ENCODE data around the gene PROC. TPM values are rescaled to one million over a fixed set of nuclear protein-coding genes. Genes with fewer than 3 reads are reported as not detected.

The PROC gene
- polyA plus RNA-seq, 4 donors: 1.0 to 26.3 (median 4.9) TPM

GRCh38 chr2:127462461-127462860 lies 44.2 kb downstream of the PROC start:
- H3K9me3 ChIP-seq (ENCODE audit: control insufficient read depth in 2 of 2, insufficient read depth in 1 of 2, low read depth in 1 of 2, low read length in 1 of 2): no peaks in the 10 kb centered on the region
- whole genome bisulfite sequencing, 3 donors: 56 to 77% (median 76%) methylated on average over 3 of the region's 3 CpGs
- no peak overlapping the region for H3K4me3 ChIP-seq (ENCODE audit: low read depth in 1 of 3, low read length in 3 of 3)
- DNase-seq (no peak), FAIRE-seq (no peak)
- H3K36me3 ChIP-seq (ENCODE audit: control insufficient read depth in 3 of 3, insufficient read depth in 2 of 3, low read depth in 1 of 3, low read length in 3 of 3): peaks cover 0 to 5% (median 0%) of the 10 kb centered on the region in 3 donors
- no peaks in the 10 kb centered on the region for H3K27me3 ChIP-seq (ENCODE audit: control insufficient read depth in 3 of 3, insufficient read depth in 3 of 3, low read length in 3 of 3)
- no peak overlapping the region for H3K27ac ChIP-seq (ENCODE audit: low read depth in 1 of 3, low read length in 2 of 3)
- peaks cover 0 to 25% (median 0%) of the 10 kb centered on the region in 3 donors for H3K4me1 ChIP-seq (ENCODE audit: control insufficient read depth in 3 of 3, insufficient read depth in 2 of 3, low read depth in 1 of 3, low read length in 2 of 3)

- H3K4me3 ChIP-seq (ENCODE audit: low read depth in 1 of 3, low read length in 3 of 3): no peak overlapping the region
- no peak for FAIRE-seq
- WGBS, 3 donors: 79 to 92% (median 88%) methylated on average over 19 of the region's 19 CpGs
- no peaks in the 10 kb centered on the region for H3K9me3 ChIP-seq (ENCODE audit: control insufficient read depth in 2 of 2, insufficient read depth in 1 of 2, low read depth in 1 of 2, low read length in 1 of 2)
- H3K27ac ChIP-seq (ENCODE audit: low read depth in 1 of 3, low read length in 2 of 3): peak overlapping the region in 1 of 3 donors; percentile 17
- peaks cover 0 to 5% (median 0%) of the 10 kb centered on the region in 3 donors for H3K36me3 ChIP-seq (ENCODE audit: control insufficient read depth in 3 of 3, insufficient read depth in 2 of 3, low read depth in 1 of 3, low read length in 3 of 3)
- no peaks in the 10 kb centered on the region for H3K27me3 ChIP-seq (ENCODE audit: control insufficient read depth in 3 of 3, insufficient read depth in 3 of 3, low read length in 3 of 3)
- DNase-seq: peak in 1 of 2 donors; percentile 36
- H3K4me1 ChIP-seq (ENCODE audit: control insufficient read depth in 3 of 3, insufficient read depth in 2 of 3, low read depth in 1 of 3, low read length in 2 of 3): peaks cover 0 to 23% (median 0%) of the 10 kb centered on the region in 3 donors
Measured at GRCh38 chr2:127463155-127463991, 45.1 kb downstream of the PROC start.

GRCh38 chr2:127464470-127465257 lies 46.4 kb downstream of the PROC start:
- Histone ChIP-seq H3K36me3 (ENCODE audit: control insufficient read depth in 3 of 3, insufficient read depth in 2 of 3, low read depth in 1 of 3, low read length in 3 of 3) (peaks cover 3 to 8% (median 5%) of the 10 kb centered on the region in 3 donors), H3K27ac (ENCODE audit: low read depth in 1 of 3, low read length in 2 of 3) (peak overlapping the region in 1 of 3 donors; percentile 63), H3K9me3 (ENCODE audit: control insufficient read depth in 2 of 2, insufficient read depth in 1 of 2, low read depth in 1 of 2, low read length in 1 of 2) (no peaks in the 10 kb centered on the region), H3K27me3 (ENCODE audit: control insufficient read depth in 3 of 3, insufficient read depth in 3 of 3, low read length in 3 of 3) (no peaks in the 10 kb centered on the region), H3K4me1 (ENCODE audit: control insufficient read depth in 3 of 3, insufficient read depth in 2 of 3, low read depth in 1 of 3, low read length in 2 of 3) (peaks cover 0 to 23% (median 0%) of the 10 kb centered on the region in 3 donors), H3K4me3 (ENCODE audit: low read depth in 1 of 3, low read length in 3 of 3) (no peak overlapping the region)
- 88 to 94% (median 93%) methylated on average over 7 of the region's 7 CpGs for WGBS, 3 donors
- FAIRE-seq: no peak
- peak in 1 of 2 donors; percentile 47 for DNase-seq

GRCh38 chr2:127465258-127465657 lies 47.0 kb downstream of the PROC start:
- no peak for DNase-seq
- no peak for FAIRE-seq
- H3K9me3 ChIP-seq (ENCODE audit: control insufficient read depth in 2 of 2, insufficient read depth in 1 of 2, low read depth in 1 of 2, low read length in 1 of 2): no peaks in the 10 kb centered on the region
- no peaks in the 10 kb centered on the region for H3K27me3 ChIP-seq (ENCODE audit: control insufficient read depth in 3 of 3, insufficient read depth in 3 of 3, low read length in 3 of 3)
- 66 to 77% (median 75%) methylated on average over 4 of the region's 4 CpGs for WGBS, 3 donors
- H3K36me3 ChIP-seq (ENCODE audit: control insufficient read depth in 3 of 3, insufficient read depth in 2 of 3, low read depth in 1 of 3, low read length in 3 of 3): peaks cover 3 to 9% (median 5%) of the 10 kb centered on the region in 3 donors
- H3K4me1 ChIP-seq (ENCODE audit: control insufficient read depth in 3 of 3, insufficient read depth in 2 of 3, low read depth in 1 of 3, low read length in 2 of 3): peaks cover 0 to 23% (median 0%) of the 10 kb centered on the region in 3 donors
- H3K4me3 ChIP-seq (ENCODE audit: low read depth in 1 of 3, low read length in 3 of 3): no peak overlapping the region
- H3K27ac ChIP-seq (ENCODE audit: low read depth in 1 of 3, low read length in 2 of 3): peak overlapping the region in 1 of 3 donors; percentile 63

- H3K27ac ChIP-seq (ENCODE audit: low read depth in 1 of 3, low read length in 2 of 3): no peak overlapping the region
- H3K4me3 ChIP-seq (ENCODE audit: low read depth in 1 of 3, low read length in 3 of 3): no peak overlapping the region
- no peaks in the 10 kb centered on the region for H3K9me3 ChIP-seq (ENCODE audit: control insufficient read depth in 2 of 2, insufficient read depth in 1 of 2, low read depth in 1 of 2, low read length in 1 of 2)
- H3K27me3 ChIP-seq (ENCODE audit: control insufficient read depth in 3 of 3, insufficient read depth in 3 of 3, low read length in 3 of 3): no peaks in the 10 kb centered on the region
- WGBS, 3 donors: 85 to 92% (median 86%) methylated on average over 8 of the region's 8 CpGs
- H3K4me1 ChIP-seq (ENCODE audit: control insufficient read depth in 3 of 3, insufficient read depth in 2 of 3, low read depth in 1 of 3, low read length in 2 of 3): peaks cover 0 to 32% (median 0%) of the 10 kb centered on the region in 3 donors
- H3K36me3 ChIP-seq (ENCODE audit: control insufficient read depth in 3 of 3, insufficient read depth in 2 of 3, low read depth in 1 of 3, low read length in 3 of 3): peaks cover 3 to 9% (median 5%) of the 10 kb centered on the region in 3 donors
- no peak for DNase-seq
- no peak for FAIRE-seq
Measured at GRCh38 chr2:127469051-127469450, 50.8 kb downstream of the PROC start.

DNA sequence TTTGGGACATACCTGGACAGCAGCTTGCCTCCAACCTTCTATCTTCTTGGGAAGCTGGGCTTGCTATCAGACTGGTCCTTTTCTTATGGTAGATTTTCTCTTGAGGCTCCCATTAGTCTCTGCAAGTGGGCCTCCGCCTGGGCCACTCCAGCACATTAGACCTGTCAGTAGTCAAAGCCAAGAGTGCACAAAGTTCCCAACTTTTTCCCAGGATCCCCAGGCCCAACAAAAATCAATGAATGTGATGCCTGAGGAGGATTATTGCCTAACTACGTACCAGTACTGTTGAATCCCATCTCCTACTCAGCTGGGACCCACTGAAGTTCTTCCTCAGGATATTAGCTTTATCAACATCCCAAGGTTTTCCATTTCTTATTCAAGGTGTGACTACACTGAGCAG lies 51.7 kb downstream of the PROC start:
- H3K4me3 ChIP-seq (ENCODE audit: low read depth in 1 of 3, low read length in 3 of 3): no peak overlapping the region
- no peaks in the 10 kb centered on the region for H3K27me3 ChIP-seq (ENCODE audit: control insufficient read depth in 3 of 3, insufficient read depth in 3 of 3, low read length in 3 of 3)
- peaks cover 3 to 9% (median 5%) of the 10 kb centered on the region in 3 donors for H3K36me3 ChIP-seq (ENCODE audit: control insufficient read depth in 3 of 3, insufficient read depth in 2 of 3, low read depth in 1 of 3, low read length in 3 of 3)
- H3K27ac ChIP-seq (ENCODE audit: low read depth in 1 of 3, low read length in 2 of 3): no peak overlapping the region
- WGBS, 3 donors: 93 to 98% (median 96%) methylated on average over 2 of the region's 2 CpGs
- FAIRE-seq (no peak), DNase-seq (no peak)
- peaks cover 0 to 26% (median 0%) of the 10 kb centered on the region in 3 donors for H3K4me1 ChIP-seq (ENCODE audit: control insufficient read depth in 3 of 3, insufficient read depth in 2 of 3, low read depth in 1 of 3, low read length in 2 of 3)
- no peaks in the 10 kb centered on the region for H3K9me3 ChIP-seq (ENCODE audit: control insufficient read depth in 2 of 2, insufficient read depth in 1 of 2, low read depth in 1 of 2, low read length in 1 of 2)

DNA sequence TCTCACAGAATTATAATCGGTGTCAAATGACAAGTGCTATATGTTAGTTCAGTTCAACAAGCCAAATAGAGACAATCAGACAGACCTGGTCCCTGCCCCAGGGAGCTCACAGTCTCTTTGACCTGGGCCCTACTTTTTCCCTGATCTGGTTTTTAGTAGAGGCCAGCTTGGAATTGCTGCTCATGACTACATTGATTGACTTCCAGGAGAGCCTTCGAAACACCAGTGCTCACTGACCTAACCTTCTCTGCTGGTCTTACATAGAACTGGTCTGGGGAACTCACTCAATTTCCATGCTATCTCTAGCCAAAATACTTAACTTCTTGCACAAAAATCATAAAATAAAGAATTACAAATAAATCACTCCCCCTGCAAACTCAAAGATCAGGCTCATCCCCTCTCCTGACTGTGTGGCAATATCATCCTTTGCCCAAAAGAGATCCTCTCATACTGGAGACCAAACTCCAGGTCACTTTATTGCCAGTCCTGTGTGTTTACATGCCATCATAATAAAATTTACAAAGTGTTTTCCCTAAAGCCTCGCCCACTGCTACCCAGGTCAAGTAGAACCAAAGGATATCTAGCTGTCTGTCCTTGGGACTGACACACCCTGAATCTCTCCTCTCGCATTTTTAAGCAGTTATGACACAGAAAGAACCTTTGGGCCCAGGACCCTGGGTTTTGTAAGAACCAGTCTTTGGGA lies 53.2 kb downstream of the PROC start:
- FAIRE-seq (no peak), DNase-seq (peak; percentile 44 to 58)
- peaks cover 1 to 9% (median 3%) of the 10 kb centered on the region in 3 donors for H3K36me3 ChIP-seq (ENCODE audit: control insufficient read depth in 3 of 3, insufficient read depth in 2 of 3, low read depth in 1 of 3, low read length in 3 of 3)
- no peak overlapping the region for H3K4me3 ChIP-seq (ENCODE audit: low read depth in 1 of 3, low read length in 3 of 3)
- WGBS, 3 donors: 63 to 85% (median 73%) methylated on average over 4 of the region's 4 CpGs
- H3K4me1 ChIP-seq (ENCODE audit: control insufficient read depth in 3 of 3, insufficient read depth in 2 of 3, low read depth in 1 of 3, low read length in 2 of 3): peaks cover 0 to 11% (median 0%) of the 10 kb centered on the region in 3 donors
- no peak overlapping the region for H3K27ac ChIP-seq (ENCODE audit: low read depth in 1 of 3, low read length in 2 of 3)
- H3K9me3 ChIP-seq (ENCODE audit: control insufficient read depth in 2 of 2, insufficient read depth in 1 of 2, low read depth in 1 of 2, low read length in 1 of 2): no peaks in the 10 kb centered on the region
- no peaks in the 10 kb centered on the region for H3K27me3 ChIP-seq (ENCODE audit: control insufficient read depth in 3 of 3, insufficient read depth in 3 of 3, low read length in 3 of 3)

GRCh38 chr2:127472268-127472667 lies 54.0 kb downstream of the PROC start:
- WGBS, 3 donors: 96 to 99% (median 97%) methylated on average over 1 of the region's 1 CpG
- H3K27me3 ChIP-seq (ENCODE audit: control insufficient read depth in 3 of 3, insufficient read depth in 3 of 3, low read length in 3 of 3): no peaks in the 10 kb centered on the region
- H3K9me3 ChIP-seq (ENCODE audit: control insufficient read depth in 2 of 2, insufficient read depth in 1 of 2, low read depth in 1 of 2, low read length in 1 of 2): no peaks in the 10 kb centered on the region
- DNase-seq (no peak), FAIRE-seq (no peak)
- H3K36me3 ChIP-seq (ENCODE audit: control insufficient read depth in 3 of 3, insufficient read depth in 2 of 3, low read depth in 1 of 3, low read length in 3 of 3): peaks cover 0 to 9% (median 3%) of the 10 kb centered on the region in 3 donors
- H3K27ac ChIP-seq (ENCODE audit: low read depth in 1 of 3, low read length in 2 of 3): no peak overlapping the region
- H3K4me1 ChIP-seq (ENCODE audit: control insufficient read depth in 3 of 3, insufficient read depth in 2 of 3, low read depth in 1 of 3, low read length in 2 of 3): peaks cover 0 to 10% (median 0%) of the 10 kb centered on the region in 3 donors
- no peak overlapping the region for H3K4me3 ChIP-seq (ENCODE audit: low read depth in 1 of 3, low read length in 3 of 3)

All from small intestine (tissue), 7 donors.